ENCODE results near the gene PEF1. TPM values are rescaled to one million over a fixed set of nuclear protein-coding genes. Genes with fewer than 3 reads are reported as not detected.
A peak's percentile ranks its signal among the peaks of the same experiment; 100 is the strongest.

PEF1 gene
- total and polyA plus RNA-seq, 2 of the 8 experiments (the other 6 are each of a cell fraction or from before 2014, with no cell fraction given) = 35.2 to 69.2 TPM

GRCh38 chr1:31689854-31690253 is 45.2 kb upstream of the PEF1 start:
- H3K9ac ChIP-seq (replicated peaks in 1 of 4; ENCODE audit: extremely low read depth in 1 of 4, low read depth in 3 of 4, low read length in 3 of 4) = no peak overlapping the region
- no peak overlapping the region for H2BK120ac ChIP-seq (replicated peaks; ENCODE audit: low read depth, low read length)
- H3K18ac ChIP-seq (ENCODE audit: extremely low read depth, low read length) = no peak overlapping the region
- no peak overlapping the region for H3K56ac ChIP-seq (replicated peaks; ENCODE audit: insufficient read length, low read depth, low read length)
- no peaks in the 10 kb centered on the region for H3K23me2 ChIP-seq (ENCODE audit: low read depth, low read length)
- 0 out of 2 replicates have a peak overlapping the region, but pooled peaks have one; percentile 35 for H2BK5ac ChIP-seq (ENCODE audit: low read depth, low read length)
- no peak overlapping the region for H3K4me2 ChIP-seq (ENCODE audit: insufficient read depth in 1 of 2, low read depth in 2 of 2, low read length in 2 of 2)
- CTCF ChIA-PET (ENCODE audit: partially characterized antibody) = interaction anchor here (1.3 to 24.1 kb wide), 6 partner anchors 13 to 125 kb away, joined by 3 to 370 read pairs (median 14); partner anchors contain the start of gene COL16A1
- no peak overlapping the region for H2AFZ ChIP-seq (ENCODE audit: low read length)
- no peak overlapping the region for H2BK15ac ChIP-seq (ENCODE audit: low read length)
- H3K23ac ChIP-seq (ENCODE audit: insufficient read length) = no peak overlapping the region
- FAIRE-seq (no peak), DNase-seq (ENCODE audit: low read depth in 1 of 2, low spot score in 2 of 2) (no peak)
- no peak overlapping the region for H4K91ac ChIP-seq (replicated peaks; ENCODE audit: insufficient read length, low read length)
- H2BK12ac ChIP-seq (ENCODE audit: low read depth, low read length) = no peak overlapping the region
- no peaks in the 10 kb centered on the region for H4K20me1 ChIP-seq (replicated peaks in 1 of 2; ENCODE audit: control insufficient read depth in 1 of 2, insufficient read depth in 2 of 2, low read length in 2 of 2)
- no peaks in the 10 kb centered on the region for H3K9me3 ChIP-seq (ENCODE audit: insufficient read depth in 2 of 2, low read depth in 1 of 2, low read length in 1 of 2)
- no peak overlapping the region for H2BK20ac ChIP-seq (ENCODE audit: low read length)
- H3K27me3 ChIP-seq (replicated peaks in 1 of 4; ENCODE audit: control insufficient read depth in 3 of 4, extremely low read depth in 1 of 4, insufficient read depth in 3 of 4, low read length in 3 of 4) = no peaks in the 10 kb centered on the region
- H4K8ac ChIP-seq (ENCODE audit: extremely low read depth, insufficient read depth, low read length) = peak overlapping the region; percentile 72; the same call in 1 of the 2 replicates
- H4K5ac ChIP-seq (ENCODE audit: insufficient read length, low read depth, low read length) = no peak overlapping the region
- no peak overlapping the region for H3K4me3 ChIP-seq (ENCODE audit: extremely low read depth in 1 of 4, insufficient read depth in 2 of 4, low read depth in 3 of 4, low read length in 4 of 4)
- H3K14ac ChIP-seq (ENCODE audit: insufficient read length) = no peak overlapping the region
- no peak overlapping the region for H2AK5ac ChIP-seq (ENCODE audit: low read depth, low read length)
- no peaks in the 10 kb centered on the region for H3K79me1 ChIP-seq (ENCODE audit: low read depth, low read length)
- WGBS, 2 experiments (ENCODE audit: extremely low coverage in 1 of 2, insufficient coverage in 1 of 2, insufficient read length in 1 of 2, insufficient replicate concordance in 2 of 2, low coverage in 1 of 2, low lambda C conversion rate in 2 of 2, missing lambda C conversion rate in 1 of 2) = 94% methylated on average over 6 of the region's 6 CpGs; no CpG with 5 or more reads in 1 of the 2 experiments
- H3K79me2 ChIP-seq (ENCODE audit: control insufficient read depth in 1 of 2, insufficient read depth in 2 of 2, low read length in 2 of 2) = no peaks in the 10 kb centered on the region
- no peak overlapping the region for H3K4ac ChIP-seq (replicated peaks; ENCODE audit: insufficient read length, low read depth, low read length)
- no peaks in the 10 kb centered on the region for H3K36me3 ChIP-seq (ENCODE audit: control insufficient read depth in 2 of 4, insufficient read depth in 4 of 4, low read length in 3 of 4)
- H3K27ac ChIP-seq (ENCODE audit: low read depth, low read length) = no peak overlapping the region
- peaks cover 0 to 4% (median 0%) of the 10 kb centered on the region in 4 experiments; a peak in 3 of 7 replicates for H3K4me1 ChIP-seq (replicated peaks in 1 of 4; ENCODE audit: control insufficient read depth in 3 of 4, insufficient read depth in 4 of 4, low read length in 3 of 4)
- POLR2A ChIA-PET (ENCODE audit: partially characterized antibody) = interaction anchor here (1.0 to 1.4 kb wide), 3 partner anchors 11 to 55 kb away, joined by 3 read pairs; partner anchors contain the start of gene COL16A1
- TF ChIP-seq USF2 (IDR thresholded peaks at IDR 0.05; ENCODE audit: low read length) = no peak
- TF ChIP-seq ASH2L (IDR thresholded peaks at IDR 0.05; ENCODE audit: low read length) = no peak
- no peak for TF ChIP-seq GTF2F1 (IDR thresholded peaks at IDR 0.05; ENCODE audit: borderline replicate concordance, low read depth, low read length)
- TF ChIP-seq CHD1 (IDR thresholded peaks at IDR 0.05; ENCODE audit: low read depth, low read length) = no peak
- TF ChIP-seq SP2 (IDR thresholded peaks at IDR 0.05; ENCODE audit: low read length) = no peak
- TF ChIP-seq SP4 (IDR thresholded peaks at IDR 0.05; ENCODE audit: low read length) = no peak
- TF ChIP-seq POLR2A (IDR thresholded peaks at IDR 0.05; ENCODE audit: control extremely low read depth in 1 of 2, low read depth in 2 of 2, low read length in 2 of 2) = no peak
- TF ChIP-seq BACH1 (IDR thresholded peaks at IDR 0.05; ENCODE audit: low read length) = no peak
- no peak for TF ChIP-seq SP1 (IDR thresholded peaks at IDR 0.05; ENCODE audit: low read depth, low read length)
- no peak for TF ChIP-seq HDAC2 (IDR thresholded peaks at IDR 0.05; ENCODE audit: borderline replicate concordance in 1 of 2, low read depth in 2 of 2, low read length in 2 of 2)
- TF ChIP-seq TAF1 (IDR thresholded peaks at IDR 0.05; ENCODE audit: low read depth, low read length) = no peak
- no peak for TF ChIP-seq EZH2 (IDR thresholded peaks at IDR 0.05; ENCODE audit: low read depth, low read length, severe bottlenecking)
- no peak for TF ChIP-seq KDM5A (IDR thresholded peaks at IDR 0.05; ENCODE audit: low read length)
